GM12878 (cell line): Measurements from ENCODE around the gene TC2N. TPM values are rescaled to one million over a fixed set of nuclear protein-coding genes. Genes with fewer than 3 reads are reported as not detected.

Experiments
- ATAC-seq: fragments of 200-7000 bp; cut with Tn5 transposase; 3 replicates; pipeline ENCODE4 v1.9.1; 2020; ENCODE audit warnings: mild to moderate bottlenecking, moderate library complexity
- BruUV-seq: library from RNA; stranded (reverse); fragments of 400-500 nt; replicated peaks from 2 replicates; lab custom pipeline; 2021; lab: Mats Ljungman, UMichigan
- CTCF ChIA-PET: fragments of 300-600 bp; sonication (Branson Sonifier 250); formaldehyde crosslinking; extraction: SDS; loops from one replicate; lab custom pipeline; 2021; ENCODE audit warnings: inconsistent platforms; lab: Yijun Ruan, JAX
- POLR2A ChIA-PET: fragments of 350-600 bp; formaldehyde crosslinking; extraction: SDS; loops from one replicate; lab custom pipeline; 2021; ENCODE audit warnings: inconsistent platforms; lab: Charles Lee
- RAD21 ChIA-PET: fragments of 300-600 bp; sonication (Branson Sonifier 250); formaldehyde crosslinking; loops from one replicate; lab custom pipeline; 2023; ENCODE audit warnings: antibody characterized with exemption; ENCODE audit not compliant: unreplicated experiment; lab: Charles Lee
- SMC1A ChIA-PET: fragments of 300-600 bp; sonication (Branson Sonifier 250); formaldehyde crosslinking; loops from one replicate; lab custom pipeline; 2023; ENCODE audit not compliant: unreplicated experiment, uncharacterized antibody; lab: Charles Lee
- DNase-seq: peaks from one replicate; pipeline ENCODE4 v3.0.0-alpha.2; 2011; ENCODE audit warnings: low read depth, low spot score
- FAIRE-seq: peaks from 3 replicates; lab custom pipeline; 2011; peaks lifted over from hg19 to GRCh38; lab: Jason Lieb, UNC
- H2AFZ ChIP-seq: 2 replicates; pipeline ENCODE4 v1.6.0; 2011; ENCODE audit warnings: low read depth, low read length, control low read depth; ENCODE audit not compliant: control insufficient read depth
- H3K27ac ChIP-seq: 2 replicates; pipeline ENCODE4 v1.5.1; 2011; ENCODE audit warnings: control low read depth; ENCODE audit not compliant: control insufficient read depth, insufficient read depth
- H3K27me3 ChIP-seq, 2 experiments: replicated peaks in 1 of 2; 2 replicates each; pipeline versions ENCODE4 v1.6.0 to v1.6.1; 2011; ENCODE audit warnings: low read length in 1 of 2; ENCODE audit not compliant: control insufficient read depth in 2 of 2, insufficient read depth in 2 of 2
- H3K36me3 ChIP-seq, 2 experiments: 2 replicates each; pipeline ENCODE4 v1.5.1; 2011; ENCODE audit warnings: low read length in 1 of 2; ENCODE audit not compliant: control insufficient read depth in 2 of 2, insufficient read depth in 2 of 2
- H3K4me1 ChIP-seq: 2 replicates; pipeline ENCODE4 v1.6.1; 2011; ENCODE audit warnings: mild to moderate bottlenecking, low read length, moderate library complexity, mixed read lengths; ENCODE audit not compliant: control insufficient read depth, insufficient read depth
- H3K4me2 ChIP-seq: 2 replicates; pipeline ENCODE4 v1.6.0; 2011; ENCODE audit warnings: control low read depth; ENCODE audit not compliant: control insufficient read depth, insufficient read depth
- H3K4me3 ChIP-seq: fragments of 200-600 bp; sonication (generic); 2 replicates; pipeline ENCODE4 v1.5.1; 2016
- H3K79me2 ChIP-seq: 2 replicates; pipeline ENCODE4 v1.6.0; 2011; ENCODE audit warnings: low read length; ENCODE audit not compliant: control insufficient read depth, insufficient read depth
- H3K9ac ChIP-seq: 2 replicates; pipeline ENCODE4 v1.8.0; 2011; ENCODE audit warnings: low read length, control low read depth, mixed read lengths; ENCODE audit not compliant: control insufficient read depth, insufficient read depth
- H3K9me3 ChIP-seq: replicated peaks from 3 replicates; pipeline ENCODE4 v1.5.1; 2011; ENCODE audit warnings: mild to moderate bottlenecking, low read length; ENCODE audit not compliant: control insufficient read depth, insufficient read depth
- H4K20me1 ChIP-seq: 2 replicates; pipeline ENCODE4 v1.6.0; 2011; ENCODE audit not compliant: control insufficient read depth, insufficient read depth
- ATF2 ChIP-seq: IDR thresholded peaks from 2 replicates; pipeline ENCODE4 v1.6.1; 2012; ENCODE audit warnings: low read length, inconsistent platforms
- CBFB ChIP-seq: IDR thresholded peaks from 2 replicates; pipeline ENCODE4 v1.6.1; 2016; ENCODE audit warnings: antibody characterized with exemption, low read depth
- CREB1 ChIP-seq: IDR thresholded peaks from 2 replicates; pipeline ENCODE4 v1.6.1; 2012; ENCODE audit warnings: low read depth, mild to moderate bottlenecking, inconsistent platforms
- HCFC1 ChIP-seq: fragments of 150-350 bp; IDR thresholded peaks from 2 replicates; pipeline ENCODE4 v1.6.1; 2014; ENCODE audit warnings: low read length
- HDAC6 ChIP-seq: fragments of 200-600 bp; sonication (generic); IDR thresholded peaks from one replicate; pipeline ENCODE4 v1.8.0; 2017; ENCODE audit warnings: antibody characterized with exemption; ENCODE audit not compliant: unreplicated experiment
- JUND ChIP-seq: IDR thresholded peaks from 2 replicates; pipeline ENCODE4 v1.6.1; 2012; ENCODE audit warnings: low read depth, mild to moderate bottlenecking, low read length, improper control_type of control experiment, moderate library complexity
- MXI1 ChIP-seq: fragments of 150-350 bp; IDR thresholded peaks from 2 replicates; pipeline ENCODE4 v1.6.1; 2011; ENCODE audit warnings: low read depth, mild to moderate bottlenecking, inconsistent platforms, low read length, improper control_type of control experiment
- STAT3 ChIP-seq: IDR thresholded peaks from 2 replicates; pipeline ENCODE4 v1.6.1; 2011; ENCODE audit warnings: low read depth, low read length, improper control_type of control experiment
- TCF3 ChIP-seq: IDR thresholded peaks from 2 replicates; pipeline ENCODE4 v1.6.1; 2012; ENCODE audit warnings: low read depth, mild to moderate bottlenecking, low read length, borderline replicate concordance; ENCODE audit not compliant: insufficient read depth
- ZNF207 ChIP-seq: fragments of 450-650 bp; IDR thresholded peaks from 2 replicates; pipeline ENCODE4 v1.6.1; 2014; ENCODE audit warnings: antibody characterized with exemption, mild to moderate bottlenecking, borderline replicate concordance
- ZNF384 ChIP-seq: IDR thresholded peaks from 2 replicates; pipeline ENCODE4 v1.6.1; 2012; ENCODE audit warnings: low read depth, mild to moderate bottlenecking, low read length, improper control_type of control experiment, borderline replicate concordance
- WGBS: methylation state at CpG from one replicate; pipeline ENCODE4 v1.1.6; 2016; ENCODE audit warnings: low lambda C conversion rate; ENCODE audit not compliant: insufficient replicate concordance, insufficient coverage; ENCODE audit errors: missing lambda C conversion rate; 5-methylcytosine and 5-hydroxymethylcytosine counted together
- in situ Hi-C: fragments of 300-500 bp; cut with MboI; formaldehyde crosslinking; loops from 9 replicates; pipeline ENCODE4 v1.14.3; 2018; ENCODE audit warnings: mixed read lengths
- intact Hi-C: fragments of 100-400 bp; cut with micrococcal nuclease; formaldehyde crosslinking; loops from one replicate; pipeline ENCODE4 v1.14.2; 2022; ENCODE audit not compliant: unreplicated experiment
- polyA plus RNA-seq, 11 experiments: library from polyadenylated mRNA; depleted of rRNA in 4 of 11; unstranded in 6 of 11; stranded (reverse) in 5 of 11; fragments of >200 nt; fragmentation: Nextera tagmentation in 4 of 11; fragmentation: Illumina TruSeq in 1 of 11; extraction: Ambion mirVana in 4 of 11; extraction: Trizol in 1 of 11; gene quantifications; 1 replicate in 1 of 11; 2 replicates in 10 of 11; pipeline versions ENCODE4 v1.2.1 to v1.2.3, GENCODE V29; 2011 to 2016; ENCODE audit warnings: inconsistent platforms in 2 of 11, missing spikeins in 2 of 11, low read depth in 1 of 11
- total RNA-seq, 4 experiments: library from RNA; depleted of rRNA in 3 of 4; stranded (reverse); fragments of >200 nt in 3 of 4; fragmentation: Illumina TruSeq in 1 of 4; extraction: Trizol in 1 of 4; gene quantifications; 2 replicates each; pipeline versions ENCODE4 v1.2.1 to v1.2.3, GENCODE V29; 2013 to 2021
- TF ChIP-seq, protein P1 (sequence below): fragments of 450-650 bp; IDR thresholded peaks from 2 replicates; pipeline ENCODE4 v1.6.1; 2018; ENCODE audit warnings: mild to moderate bottlenecking, low read depth, moderate library complexity; ENCODE audit not compliant: partially characterized antibody
- TF ChIP-seq, protein P2 (sequence below): fragments of 450-650 bp; formaldehyde crosslinking; IDR thresholded peaks from 2 replicates; pipeline ENCODE4 v1.4.0; 2022; ENCODE audit warnings: mild to moderate bottlenecking, moderate library complexity

TC2N gene
- total and polyA plus RNA-seq, 10 of the 15 experiments (the other 5 are each of a cell fraction or from before 2014, with no cell fraction given): 0.15 to 1.6 (median 0.35) TPM

- intact Hi-C loops: no loop called here
- no peaks in the 10 kb centered on the region for H4K20me1 ChIP-seq
- H3K27ac ChIP-seq: no peak overlapping the region
- H3K27me3 ChIP-seq: no peaks in the 10 kb centered on the region
- H3K4me2 ChIP-seq: no peak overlapping the region
- CTCF ChIA-PET: interaction anchor here (0.8 kb wide), 1 partner anchor 196 kb away, joined by 3 read pairs; no protein-coding TSS in a partner anchor
- DNase-seq (no peak), FAIRE-seq (no peak), ATAC-seq (no peak)
- peaks cover 3% of the 10 kb centered on the region; the same call in 2 of the 3 replicates for H3K9me3 ChIP-seq
- TF ChIP-seq, protein P1, sequence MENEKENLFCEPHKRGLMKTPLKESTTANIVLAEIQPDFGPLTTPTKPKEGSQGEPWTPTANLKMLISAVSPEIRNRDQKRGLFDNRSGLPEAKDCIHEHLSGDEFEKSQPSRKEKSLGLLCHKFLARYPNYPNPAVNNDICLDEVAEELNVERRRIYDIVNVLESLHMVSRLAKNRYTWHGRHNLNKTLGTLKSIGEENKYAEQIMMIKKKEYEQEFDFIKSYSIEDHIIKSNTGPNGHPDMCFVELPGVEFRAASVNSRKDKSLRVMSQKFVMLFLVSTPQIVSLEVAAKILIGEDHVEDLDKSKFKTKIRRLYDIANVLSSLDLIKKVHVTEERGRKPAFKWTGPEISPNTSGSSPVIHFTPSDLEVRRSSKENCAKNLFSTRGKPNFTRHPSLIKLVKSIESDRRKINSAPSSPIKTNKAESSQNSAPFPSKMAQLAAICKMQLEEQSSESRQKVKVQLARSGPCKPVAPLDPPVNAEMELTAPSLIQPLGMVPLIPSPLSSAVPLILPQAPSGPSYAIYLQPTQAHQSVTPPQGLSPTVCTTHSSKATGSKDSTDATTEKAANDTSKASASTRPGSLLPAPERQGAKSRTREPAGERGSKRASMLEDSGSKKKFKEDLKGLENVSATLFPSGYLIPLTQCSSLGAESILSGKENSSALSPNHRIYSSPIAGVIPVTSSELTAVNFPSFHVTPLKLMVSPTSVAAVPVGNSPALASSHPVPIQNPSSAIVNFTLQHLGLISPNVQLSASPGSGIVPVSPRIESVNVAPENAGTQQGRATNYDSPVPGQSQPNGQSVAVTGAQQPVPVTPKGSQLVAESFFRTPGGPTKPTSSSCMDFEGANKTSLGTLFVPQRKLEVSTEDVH: no peak
- TF ChIP-seq CBFB (no peak), ZNF384 (no peak), JUND (no peak), ZNF207 (no peak), ATF2 (no peak), HDAC6 (no peak), CREB1 (no peak), HCFC1 (no peak), STAT3 (no peak), MXI1 (no peak), TCF3 (no peak)
- TF ChIP-seq, protein P2, sequence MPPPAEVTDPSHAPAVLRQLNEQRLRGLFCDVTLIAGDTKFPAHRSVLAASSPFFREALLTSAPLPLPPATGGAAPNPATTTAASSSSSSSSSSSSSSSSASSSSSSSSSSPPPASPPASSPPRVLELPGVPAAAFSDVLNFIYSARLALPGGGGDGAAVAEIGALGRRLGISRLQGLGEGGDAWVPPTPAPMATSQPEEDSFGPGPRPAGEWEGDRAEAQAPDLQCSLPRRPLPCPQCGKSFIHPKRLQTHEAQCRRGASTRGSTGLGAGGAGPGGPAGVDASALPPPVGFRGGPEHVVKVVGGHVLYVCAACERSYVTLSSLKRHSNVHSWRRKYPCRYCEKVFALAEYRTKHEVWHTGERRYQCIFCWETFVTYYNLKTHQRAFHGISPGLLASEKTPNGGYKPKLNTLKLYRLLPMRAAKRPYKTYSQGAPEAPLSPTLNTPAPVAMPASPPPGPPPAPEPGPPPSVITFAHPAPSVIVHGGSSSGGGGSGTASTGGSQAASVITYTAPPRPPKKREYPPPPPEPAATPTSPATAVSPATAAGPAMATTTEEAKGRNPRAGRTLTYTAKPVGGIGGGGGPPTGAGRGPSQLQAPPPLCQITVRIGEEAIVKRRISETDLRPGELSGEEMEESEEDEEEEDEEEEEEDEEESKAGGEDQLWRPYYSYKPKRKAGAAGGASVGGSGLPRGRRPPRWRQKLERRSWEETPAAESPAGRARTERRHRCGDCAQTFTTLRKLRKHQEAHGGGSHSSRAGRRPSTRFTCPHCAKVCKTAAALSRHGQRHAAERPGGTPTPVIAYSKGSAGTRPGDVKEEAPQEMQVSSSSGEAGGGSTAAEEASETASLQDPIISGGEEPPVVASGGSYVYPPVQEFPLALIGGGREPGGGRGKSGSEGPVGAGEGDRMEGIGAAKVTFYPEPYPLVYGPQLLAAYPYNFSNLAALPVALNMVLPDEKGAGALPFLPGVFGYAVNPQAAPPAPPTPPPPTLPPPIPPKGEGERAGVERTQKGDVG (CRISPR knock-in tag): no peak
- no peaks in the 10 kb centered on the region for H3K36me3 ChIP-seq
- POLR2A ChIA-PET: no interaction called here
- in situ Hi-C loops: no loop called here
- H3K4me1 ChIP-seq: no peaks in the 10 kb centered on the region
- no peaks in the 10 kb centered on the region for H3K79me2 ChIP-seq
- SMC1A ChIA-PET: interaction anchor here (0.8 to 1.2 kb wide), 5 partner anchors 13 to 41 kb away, joined by 3 to 4 read pairs (median 3); no protein-coding TSS in a partner anchor
- WGBS: 36% methylated on average over 2 of the region's 2 CpGs
- RAD21 ChIA-PET: no interaction called here
- H2AFZ ChIP-seq: no peak overlapping the region
- no peak overlapping the region for H3K9ac ChIP-seq
- H3K4me3 ChIP-seq: no peak overlapping the region
- BruUV-seq: no TSS peak
Observed at GRCh38 chr14:91801358-91801757, 66.0 kb downstream of the TC2N start.
